Measurements from ENCODE around the gene FURIN.
"Not testable (repeated sequence)": the region's sequence is repeated elsewhere in the genome, so short reads cannot be mapped to it uniquely, and the experiment has no call there.

Gene FURIN

DNA sequence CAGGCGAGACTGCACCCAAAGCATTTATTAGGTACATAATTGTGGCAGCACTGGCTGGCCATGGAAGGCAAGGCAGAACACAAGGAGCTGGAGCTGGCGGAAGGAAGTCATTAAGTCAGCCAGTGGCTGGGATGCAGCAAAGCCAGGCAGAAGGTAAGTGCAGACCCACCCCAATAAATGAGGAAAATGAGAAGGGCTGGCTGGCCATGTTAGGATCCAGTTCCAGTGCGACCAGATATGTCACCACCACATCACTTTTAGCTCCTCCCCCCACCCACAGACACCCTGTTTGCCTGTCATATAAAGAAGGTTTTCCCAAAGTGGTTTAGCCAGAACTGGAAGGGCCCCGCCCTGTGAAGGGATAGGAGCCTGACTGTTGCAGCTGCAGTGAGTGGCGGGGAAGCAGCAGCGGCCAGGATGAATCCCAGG is at the start of gene FURIN:
Gene FURIN (plus strand): TSS at position 328 of the 429 bp plus-strand sequence. CDS start 7,153 bp downstream, outside the sequence.
- no peak for DNase-seq

DNA sequence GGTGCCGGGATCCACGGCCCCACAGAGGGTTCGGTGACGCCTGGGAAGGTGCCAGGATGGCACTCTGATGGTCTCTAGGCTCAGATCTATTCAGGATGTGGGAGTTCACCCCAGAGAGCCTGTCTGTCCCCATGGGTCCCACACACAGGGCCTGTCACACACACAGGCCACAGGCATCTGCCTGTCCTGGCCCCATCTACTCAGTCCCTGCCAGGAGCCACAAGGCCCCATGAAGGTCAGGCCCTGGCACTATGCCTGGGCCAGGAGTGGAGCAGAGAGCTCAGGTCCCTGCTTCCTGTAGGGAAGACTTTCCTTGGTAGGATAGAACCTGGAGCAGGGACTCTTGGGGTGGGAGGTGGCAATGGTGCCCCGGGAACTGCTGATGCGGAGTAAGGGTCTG is 49.0 kb upstream of the FURIN start:
- DNase-seq: no peak

DNA sequence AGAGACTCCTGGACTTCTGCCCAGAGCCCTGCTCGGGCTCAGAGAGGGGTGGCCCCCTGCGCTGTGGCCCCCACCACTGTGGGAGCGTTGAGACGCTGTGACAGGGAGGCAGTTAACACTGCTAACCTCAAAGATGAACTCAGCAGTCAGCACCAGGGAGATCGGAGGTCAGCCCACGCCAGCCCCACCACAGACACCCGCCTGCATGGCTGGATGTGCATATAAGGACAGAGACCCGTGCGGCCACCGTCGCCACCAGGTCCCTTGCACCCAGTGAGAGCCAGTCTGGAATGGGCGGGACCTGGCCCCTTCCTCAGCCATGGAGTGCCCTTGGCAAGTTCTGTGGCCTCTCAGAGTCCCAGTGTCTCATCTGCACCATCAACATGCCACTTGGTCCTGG is 48.5 kb upstream of the FURIN start:
- no peak for DNase-seq

DNA sequence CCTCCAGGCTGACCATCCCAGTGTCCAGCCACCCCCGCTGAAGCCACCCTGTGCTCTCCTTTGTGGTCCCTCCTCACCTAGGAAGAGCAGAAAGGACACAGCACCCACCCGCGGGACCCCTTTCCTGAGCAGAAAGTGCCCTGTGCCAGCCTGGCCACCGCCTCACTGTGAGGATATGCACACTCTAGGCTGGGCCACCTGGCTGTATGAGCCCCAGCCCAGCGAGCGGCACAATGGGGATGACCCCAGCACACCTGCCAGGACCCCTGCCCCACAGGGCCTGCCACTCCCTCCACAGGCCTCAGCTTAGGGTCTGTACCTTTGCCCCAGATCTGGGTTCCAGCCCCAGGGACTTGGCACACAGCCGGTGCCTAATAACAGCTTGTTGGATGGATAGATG is 47.9 kb upstream of the FURIN start:
- no peak for DNase-seq

DNA sequence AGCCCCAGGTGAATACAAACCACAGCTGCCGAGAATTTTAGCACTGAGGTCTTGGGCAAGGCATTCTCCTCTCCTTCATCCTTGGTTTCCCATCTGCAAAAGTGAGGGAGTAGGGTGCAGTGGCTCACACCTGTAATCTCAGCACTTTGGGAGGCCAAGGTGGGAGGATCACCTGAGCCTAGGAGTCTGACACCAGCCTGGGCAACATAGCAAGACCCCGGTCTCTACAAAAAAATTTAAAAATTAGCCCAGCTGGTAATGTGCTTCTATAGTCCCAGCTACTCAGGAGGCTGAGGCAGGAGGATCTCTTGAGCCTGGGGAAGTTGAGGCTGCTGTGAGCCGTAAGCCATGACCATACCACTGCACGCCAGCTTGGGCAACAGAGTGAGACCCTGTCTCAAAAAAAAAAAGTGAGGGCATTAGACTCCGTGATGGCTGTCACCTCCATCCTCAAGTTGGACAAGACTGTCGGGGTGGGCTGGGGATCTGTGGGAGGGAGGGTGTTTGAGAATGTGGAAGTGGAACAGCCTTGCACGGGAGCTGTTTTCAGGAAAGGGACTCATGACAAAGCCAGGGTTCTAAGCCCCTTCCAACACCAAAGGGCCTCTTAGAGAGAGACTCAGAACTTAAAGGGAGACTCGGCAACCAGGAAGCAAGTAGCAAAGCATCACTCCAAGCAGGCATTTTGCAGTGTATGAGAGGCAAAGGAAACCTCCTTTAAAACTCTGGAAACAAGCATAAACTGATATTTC is 46.0 kb upstream of the FURIN start:
- DNase-seq: no peak

DNA sequence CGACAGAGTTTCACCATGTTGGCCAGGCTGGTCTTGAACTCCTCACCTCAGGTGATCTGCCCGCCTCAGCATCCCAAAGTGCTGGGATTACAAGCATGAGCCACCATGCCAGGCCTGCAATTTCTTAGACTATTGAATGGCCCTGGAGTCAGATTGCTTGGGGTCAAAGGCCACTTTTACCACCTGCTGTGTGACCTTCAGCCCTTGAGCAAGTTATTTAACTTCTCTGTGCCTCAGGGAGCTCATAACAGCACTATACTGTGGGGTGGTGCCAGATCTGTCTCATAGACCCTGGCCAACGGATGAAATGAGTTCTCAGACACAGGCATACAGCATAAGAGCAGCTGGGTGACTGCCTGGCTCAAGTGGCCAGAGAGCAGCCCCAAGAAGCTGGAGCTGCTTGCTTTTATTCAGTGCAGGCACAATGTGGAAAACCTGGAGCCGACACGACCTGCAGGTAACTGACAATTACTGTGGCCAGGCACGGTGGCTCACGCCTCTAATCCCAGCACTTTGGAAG is 44.9 kb upstream of the FURIN start:
- DNase-seq: no peak

DNA sequence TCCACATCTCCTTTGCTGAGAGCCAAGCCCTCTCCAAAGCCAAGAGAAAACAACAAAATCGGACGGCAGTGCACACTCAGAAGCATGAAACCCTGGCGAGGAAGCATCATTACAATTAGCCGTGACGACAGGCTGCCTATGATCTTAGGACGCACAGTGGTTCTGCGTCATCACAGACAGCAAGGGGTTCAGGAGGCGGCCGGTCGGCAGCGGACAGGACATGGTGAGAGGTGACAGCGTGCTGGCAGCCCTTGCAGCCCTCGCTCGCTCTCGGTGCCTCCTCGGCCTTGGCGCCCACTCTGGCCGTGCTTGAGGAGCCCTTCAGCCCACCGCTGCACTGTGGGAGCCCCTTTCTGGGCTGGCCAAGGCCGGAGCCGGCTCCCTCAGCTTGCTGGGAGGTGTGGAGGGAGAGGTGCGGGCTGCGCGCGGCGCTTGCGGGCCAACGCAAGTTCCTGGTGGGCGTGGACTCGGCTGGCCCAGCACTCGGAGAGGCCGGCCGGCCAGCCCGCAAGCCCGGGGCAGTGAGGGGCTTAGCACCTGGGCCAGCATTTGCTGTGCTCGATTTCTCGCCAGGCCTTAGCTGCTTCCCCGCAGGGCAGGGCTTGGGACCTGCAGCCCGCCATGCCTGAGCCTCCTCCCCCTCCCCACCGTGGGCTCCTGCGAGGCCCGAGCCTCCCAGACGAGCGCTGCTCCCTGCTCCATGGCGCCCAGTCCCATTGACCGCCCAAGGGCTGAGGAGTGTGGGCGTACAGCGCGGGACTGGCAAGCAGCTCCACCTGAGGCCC is 43.1 kb upstream of the FURIN start:
- not testable (repeated sequence) for DNase-seq

DNA sequence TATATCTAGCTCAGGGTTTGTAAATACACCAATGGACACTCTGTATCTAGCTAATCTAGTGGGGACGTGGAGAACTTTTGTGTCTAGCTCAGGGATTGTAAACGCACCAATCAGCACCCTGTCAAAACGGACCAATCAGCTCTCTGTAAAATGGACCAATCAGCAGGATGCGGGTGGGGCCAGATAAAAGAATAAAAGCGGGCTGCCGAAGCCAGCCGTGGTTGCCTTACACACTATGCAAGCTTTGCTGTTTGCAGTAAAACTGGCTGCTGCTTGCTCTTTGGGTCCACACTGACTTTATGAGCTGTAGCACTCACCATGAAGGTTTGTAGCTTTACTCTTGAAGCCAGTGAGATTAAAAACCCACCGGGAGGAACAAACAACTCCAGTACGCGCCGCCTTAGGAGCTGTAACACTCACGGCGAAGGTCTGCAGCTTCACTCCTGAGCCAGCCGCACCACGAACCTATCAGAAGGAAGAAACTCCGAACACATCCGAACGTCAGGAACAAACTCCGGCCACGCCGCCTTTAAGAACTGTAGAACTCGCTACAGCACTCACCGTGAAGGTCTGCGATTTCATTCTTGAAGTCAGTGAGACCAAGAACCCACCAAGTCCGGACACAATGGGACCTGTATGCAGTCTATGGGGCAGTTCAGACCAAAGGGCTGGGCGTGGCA is 42.0 kb upstream of the FURIN start:
- not testable (repeated sequence) for DNase-seq

DNA sequence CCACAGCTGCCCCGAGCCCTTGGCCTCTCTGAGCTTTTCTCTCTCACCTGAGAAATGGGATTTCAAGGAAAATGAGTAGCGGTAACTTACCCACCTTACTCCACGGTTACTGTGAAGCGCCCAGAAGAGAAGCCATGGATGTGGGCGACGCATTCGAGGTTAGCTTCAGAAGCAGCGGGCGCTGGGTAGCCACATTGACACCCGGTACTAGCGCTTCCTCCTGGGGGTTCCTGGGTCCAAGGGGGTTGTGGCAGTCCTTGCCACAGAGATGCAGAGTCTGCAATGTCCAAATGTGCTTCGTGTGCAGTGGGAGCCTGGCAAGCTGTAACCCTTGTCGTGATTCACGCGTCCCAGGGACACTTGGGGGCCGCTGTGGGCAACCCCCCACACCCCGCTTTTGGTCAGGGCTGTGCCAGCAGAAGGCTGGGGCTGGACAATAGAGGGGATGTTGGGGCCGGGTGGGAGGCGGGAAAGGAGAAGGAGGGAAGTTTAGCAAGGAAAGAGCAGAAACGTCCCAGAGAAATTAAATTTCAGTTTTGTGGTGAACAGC is 41.4 kb upstream of the FURIN start:
- DNase-seq: no peak

DNA sequence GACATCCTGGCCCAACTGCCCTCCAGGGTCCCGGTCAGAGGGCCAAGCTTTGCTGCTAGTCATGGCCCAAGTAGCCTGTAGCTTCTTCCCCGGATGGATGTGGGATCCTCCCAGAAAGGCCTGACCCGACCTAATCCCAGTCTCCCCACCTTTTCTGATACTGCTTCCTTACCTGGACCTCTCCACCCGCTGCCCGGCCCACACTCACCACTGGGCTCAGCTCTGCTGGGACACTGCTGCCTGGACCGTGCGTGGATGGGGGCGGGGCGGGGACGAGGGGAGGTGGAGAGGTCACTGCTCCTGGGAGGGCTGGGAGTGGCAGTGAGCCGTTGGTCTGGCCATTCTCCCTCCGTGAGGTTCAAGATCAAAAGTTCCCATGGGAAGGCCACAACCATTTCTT is 40.3 kb upstream of the FURIN start:
- no peak for DNase-seq

DNA sequence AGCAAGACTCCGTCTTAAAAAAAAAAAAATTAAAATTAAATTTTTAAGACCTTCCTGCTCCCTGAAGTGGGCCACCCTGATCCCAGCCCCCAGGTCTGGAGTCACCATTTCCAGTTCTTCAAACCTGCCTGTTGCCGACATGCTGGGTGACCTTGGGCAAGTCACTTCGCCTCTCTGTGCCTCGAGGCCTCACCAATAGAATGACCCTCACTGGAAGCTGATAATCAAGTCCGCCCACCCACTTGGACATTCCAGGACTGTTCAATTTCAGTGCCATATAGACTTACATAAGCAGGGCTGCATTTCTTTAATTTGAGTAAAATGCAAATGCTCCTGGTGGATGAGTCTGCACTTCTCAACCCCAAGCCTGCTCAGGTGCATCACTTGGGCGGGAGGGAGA is 39.3 kb upstream of the FURIN start:
- no peak for DNase-seq

DNA sequence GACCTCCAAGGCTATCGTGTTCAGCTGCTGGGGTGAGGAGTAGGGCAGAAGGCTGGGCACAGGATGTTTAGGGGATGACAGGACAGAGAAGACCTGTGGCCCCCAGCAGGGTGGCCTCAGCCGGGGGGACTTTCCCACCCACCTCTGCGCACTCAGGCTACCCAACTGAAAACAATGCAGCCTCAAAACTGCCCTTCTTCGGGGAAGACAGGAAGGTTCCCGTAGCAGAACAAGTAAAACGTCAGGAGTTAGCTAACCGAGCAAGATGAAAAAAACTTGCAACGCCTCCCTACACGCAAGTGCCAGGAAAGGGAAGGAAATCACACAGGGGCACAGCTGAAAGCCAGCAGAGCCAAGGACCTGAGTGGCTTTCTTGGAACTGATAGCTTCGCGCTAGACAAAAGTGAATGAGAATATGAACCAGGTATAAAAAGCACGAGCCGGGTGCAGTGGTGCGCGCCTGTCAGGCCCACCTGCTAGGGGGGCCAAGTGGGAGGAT is 38.4 kb upstream of the FURIN start:
- DNase-seq: no peak

DNA sequence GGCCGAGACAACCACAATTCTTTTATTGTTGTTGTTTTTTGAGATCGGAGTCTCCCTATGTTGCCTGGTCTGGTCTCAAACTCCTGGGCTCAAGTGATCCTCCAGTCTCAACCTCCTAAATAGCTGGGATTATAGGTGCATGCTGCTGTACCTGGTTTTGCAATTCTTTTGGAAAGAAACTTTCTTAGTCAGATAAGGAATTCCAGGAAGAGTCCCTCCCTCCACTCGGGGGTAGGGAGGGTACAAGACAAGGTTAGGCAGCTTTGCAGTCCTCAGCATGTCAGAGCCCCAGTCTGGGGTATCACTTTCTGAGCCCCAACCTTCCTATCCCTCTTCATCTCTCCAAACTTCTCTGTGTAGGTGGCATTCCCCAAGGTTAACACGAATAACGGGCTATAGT is 33.8 kb upstream of the FURIN start:
- no peak for DNase-seq

DNA sequence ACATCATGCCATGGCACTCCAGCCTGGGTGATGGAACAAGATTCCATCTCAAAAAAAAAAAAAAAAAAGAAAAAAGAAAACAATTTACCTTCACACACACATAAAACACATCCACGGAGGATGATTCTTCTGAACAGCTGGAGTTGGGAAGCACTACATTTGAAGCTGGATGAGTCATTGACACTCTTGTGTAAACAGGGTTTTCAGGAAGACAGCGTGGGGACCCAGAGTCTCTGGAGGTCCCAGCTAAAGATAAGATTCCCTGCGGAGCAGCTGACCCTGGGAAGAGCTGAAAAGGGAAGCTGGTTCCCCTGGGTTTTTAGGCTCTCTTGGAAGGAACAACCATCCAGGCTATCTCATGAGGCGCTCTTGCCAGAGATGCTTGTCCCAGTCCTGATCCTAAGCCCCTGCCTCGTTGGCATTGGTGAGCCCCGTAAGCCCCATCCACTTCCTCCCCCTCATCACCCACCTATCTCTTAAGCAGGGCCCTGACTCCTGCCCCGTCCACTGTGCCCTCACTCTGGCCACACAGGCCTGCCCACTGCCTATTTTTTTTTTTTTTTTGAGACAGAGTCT is 32.0 kb upstream of the FURIN start:
- DNase-seq: no peak

DNA sequence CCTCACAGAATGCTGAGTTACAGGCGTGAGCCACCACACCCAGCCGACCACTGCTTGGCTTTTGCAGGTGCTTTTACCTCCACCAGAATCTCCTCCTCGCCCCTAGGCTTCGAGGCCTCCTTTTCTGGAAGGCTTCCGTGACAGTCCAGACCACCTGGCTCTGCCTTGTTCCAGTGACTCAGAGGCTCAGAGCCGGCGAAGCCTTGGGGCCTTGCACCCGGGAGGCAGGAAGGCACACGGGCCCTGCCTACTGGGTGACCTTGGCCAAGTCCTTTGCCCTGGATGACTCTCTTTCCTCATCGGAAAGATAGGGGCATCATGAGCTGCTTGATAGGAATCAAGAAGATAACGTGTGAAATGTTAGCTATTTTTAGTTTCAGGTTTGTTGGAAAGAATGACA is 31.3 kb upstream of the FURIN start:
- no peak for DNase-seq

DNA sequence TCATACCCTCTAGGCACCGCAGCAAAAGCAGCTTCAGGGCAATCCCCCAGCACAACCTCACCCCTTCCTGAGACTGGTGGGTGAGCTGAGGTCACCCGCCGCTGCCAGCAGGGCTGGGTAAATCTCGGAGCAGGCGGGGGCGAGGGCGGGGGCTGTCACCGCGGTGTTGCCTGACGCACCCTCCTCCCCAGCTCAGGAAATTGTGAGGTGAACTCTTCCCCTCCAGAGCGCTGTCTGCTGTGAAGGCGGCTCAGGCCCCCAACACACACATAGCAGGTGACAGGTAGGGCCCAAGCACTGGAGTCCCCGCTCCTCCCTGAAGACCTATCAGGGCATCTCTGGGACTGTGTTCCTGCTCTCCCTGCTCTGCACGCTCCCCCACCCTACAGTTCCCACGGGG is 30.2 kb upstream of the FURIN start:
- peak; percentile 82 for DNase-seq

DNA sequence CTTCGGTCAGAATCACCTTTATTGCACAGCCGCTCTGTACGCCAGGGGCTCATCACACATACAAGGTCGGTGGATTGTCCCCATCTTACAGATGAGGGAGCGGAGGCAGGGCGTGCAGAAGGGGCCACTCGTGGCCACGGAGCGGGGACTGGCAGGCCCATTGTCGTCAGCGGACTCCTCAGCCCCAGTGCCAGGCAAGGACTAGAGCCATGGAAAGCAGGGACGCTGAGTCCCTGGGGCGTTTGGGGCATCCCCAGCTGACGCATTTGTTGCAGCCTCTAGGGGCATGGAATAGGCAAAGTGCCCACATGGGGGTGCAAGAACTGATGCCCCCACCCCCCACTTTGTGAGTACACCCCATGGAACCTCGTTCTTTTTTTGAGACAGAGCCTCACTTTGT is 29.8 kb upstream of the FURIN start:
- DNase-seq: no peak

DNA sequence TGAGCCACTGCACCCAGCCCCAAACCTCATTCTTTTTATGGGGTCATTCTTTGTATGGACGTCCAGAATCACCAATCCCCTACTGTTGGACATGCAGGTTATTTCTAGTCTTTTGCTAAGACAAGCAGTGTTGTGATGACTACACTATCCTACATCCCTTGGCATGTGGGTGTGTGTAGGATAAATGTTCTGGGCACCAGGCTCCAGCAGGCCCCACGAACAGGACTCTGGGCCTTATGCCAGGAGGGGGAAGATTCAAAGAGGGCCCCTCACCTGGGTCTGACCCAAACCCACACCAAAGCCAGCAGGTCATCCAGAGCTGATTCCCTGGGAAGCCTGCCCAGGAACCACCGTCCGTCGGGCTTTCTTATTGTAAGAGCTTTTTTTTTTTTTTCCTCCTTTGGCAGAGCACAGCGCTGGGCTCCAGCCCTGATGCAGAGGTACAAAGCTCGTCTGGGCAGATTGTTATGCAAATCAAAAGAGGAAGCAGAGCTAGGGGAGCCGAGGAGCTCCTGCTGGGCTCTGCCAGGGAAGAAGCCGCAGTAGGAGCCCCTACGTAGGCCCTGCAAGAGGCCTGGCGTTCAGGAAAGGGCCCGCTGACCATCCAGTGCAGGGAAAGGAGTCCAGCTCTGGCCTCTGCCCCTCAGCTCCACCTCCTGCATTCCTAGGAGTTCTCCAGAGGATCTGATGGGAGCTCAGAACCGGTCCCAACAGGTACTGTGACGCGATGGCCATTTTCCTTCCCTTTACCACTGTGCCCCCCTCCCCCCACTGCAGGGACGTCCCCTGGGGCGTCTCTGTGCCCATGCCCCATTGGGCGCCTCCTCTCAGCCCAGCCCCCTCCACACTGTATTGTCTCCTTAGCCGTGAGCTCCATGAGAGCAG is 29.0 kb upstream of the FURIN start:
- DNase-seq: no peak

DNA sequence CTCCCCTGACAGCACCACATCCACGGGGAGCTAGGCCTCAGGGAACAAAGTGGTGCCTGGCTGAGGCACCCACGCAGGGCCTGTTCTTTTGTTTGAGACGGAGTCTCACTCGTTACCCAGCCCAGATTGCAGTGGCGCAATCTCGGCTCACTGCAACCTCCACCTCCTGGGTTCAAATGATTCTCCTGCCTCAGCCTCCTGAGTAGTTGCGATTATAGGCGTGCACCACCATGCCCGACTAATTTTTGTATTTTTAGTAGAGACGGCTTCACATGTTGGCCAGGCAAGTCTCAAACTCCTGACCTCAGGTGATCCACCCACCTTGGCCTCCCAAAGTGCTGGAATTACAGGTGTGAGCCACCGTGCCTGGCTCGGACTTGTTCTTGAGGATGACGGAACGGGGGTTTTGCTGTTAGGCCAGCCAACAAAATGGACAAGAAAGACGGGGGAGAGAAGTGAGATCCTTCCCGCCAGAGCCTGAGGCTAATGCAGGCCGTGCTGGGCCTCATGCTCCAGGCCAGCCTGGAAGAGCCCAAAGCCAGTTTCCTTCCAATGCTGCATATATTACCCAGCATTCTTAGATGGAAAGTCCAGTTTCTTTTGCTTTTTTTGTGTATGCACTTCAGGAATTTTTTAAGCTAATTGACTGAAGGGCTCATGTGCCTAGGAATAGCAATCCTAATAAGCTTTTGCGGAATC is 28.1 kb upstream of the FURIN start:
- DNase-seq: no peak

DNA sequence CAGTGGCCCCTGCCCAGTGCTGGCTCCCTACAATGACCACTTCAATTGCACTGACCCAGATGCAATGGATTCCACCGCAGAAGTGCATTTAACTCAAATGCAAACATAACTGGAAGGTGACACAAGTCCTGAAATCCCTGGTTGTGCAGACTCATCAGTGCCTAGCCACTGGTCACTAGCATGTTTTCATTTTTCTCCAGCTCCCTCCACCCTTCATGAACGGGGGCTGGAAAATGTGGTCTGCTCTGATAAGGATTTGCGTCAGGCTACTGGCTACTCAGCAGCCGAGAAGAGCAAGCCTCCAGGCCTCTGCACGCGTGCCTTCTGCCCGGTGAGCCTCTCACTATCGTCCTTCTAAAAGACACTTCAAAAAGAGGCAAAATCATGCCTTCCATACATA is 27.4 kb upstream of the FURIN start:
- no peak for DNase-seq

DNA sequence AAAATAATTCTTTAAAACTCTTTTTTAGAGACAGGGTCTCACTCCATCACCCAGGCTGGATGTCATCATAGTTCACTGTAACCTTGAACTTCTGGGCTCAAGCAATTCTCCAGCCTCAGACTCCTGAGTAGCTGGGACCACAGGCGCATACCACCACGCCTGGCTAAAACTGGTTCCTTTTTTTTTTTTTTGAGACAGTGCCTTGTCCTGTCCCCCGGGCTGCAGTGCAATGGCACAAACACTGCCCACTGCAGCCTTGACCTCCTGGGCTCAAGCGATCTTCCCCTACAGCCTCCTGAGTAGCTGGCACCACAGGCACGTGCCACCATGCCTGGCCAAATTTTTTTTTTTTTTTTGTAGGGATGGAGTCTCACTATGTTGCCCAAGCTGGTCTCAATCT is 23.7 kb upstream of the FURIN start:
- DNase-seq: no peak

All from activated effector memory CD4-positive, alpha-beta T cell treated with Interleukin-2 at 50 U/mL for 16 hours (primary cell).